H1 (cell line): ENCODE measurements around the gene HOXD1. TPM values are rescaled to one million over a fixed set of nuclear protein-coding genes. Genes with fewer than 3 reads are reported as not detected.

Experiments
- CTCF ChIA-PET: fragments of 300-600 bp; sonication (Branson Sonifier 250); formaldehyde crosslinking; loops from one replicate; lab custom pipeline; 2021; ENCODE audit not compliant: partially characterized antibody; lab: Charles Lee
- POLR2A ChIA-PET: fragments of 300-600 bp; sonication (Branson Sonifier 250); formaldehyde crosslinking; loops from one replicate; lab custom pipeline; 2021; ENCODE audit warnings: inconsistent platforms; ENCODE audit not compliant: partially characterized antibody; lab: Charles Lee
- DNase-seq, 2 experiments: peaks; one replicate each; pipeline versions ENCODE4 v3.0.0 to v3.0.0-alpha.2; 2010 to 2022; ENCODE audit warnings: low spot score in 2 of 2, low read depth in 1 of 2, mixed read lengths in 1 of 2
- FAIRE-seq: peaks from 2 replicates; lab custom pipeline; 2011; peaks lifted over from hg19 to GRCh38; lab: Jason Lieb, UNC
- H2AFZ ChIP-seq: 2 replicates; pipeline ENCODE4 v1.8.1; 2012; ENCODE audit warnings: low read length, inconsistent platforms
- H2AK5ac ChIP-seq: 2 replicates; pipeline ENCODE4 v1.6.1; 2013; ENCODE audit warnings: low read depth, low read length
- H2BK120ac ChIP-seq: replicated peaks from 2 replicates; pipeline ENCODE3; 2013; ENCODE audit warnings: low read depth, low read length, inconsistent platforms
- H2BK12ac ChIP-seq: 2 replicates; pipeline ENCODE4 v1.6.1; 2013; ENCODE audit warnings: low read depth, low read length
- H2BK15ac ChIP-seq: 2 replicates; pipeline ENCODE4 v1.6.1; 2013; ENCODE audit warnings: low read length
- H2BK20ac ChIP-seq: 2 replicates; pipeline ENCODE4 v1.6.1; 2013; ENCODE audit warnings: low read length
- H2BK5ac ChIP-seq: 2 replicates; pipeline ENCODE4 v1.6.1; 2013; ENCODE audit warnings: low read depth, low read length
- H3K14ac ChIP-seq: 2 replicates; pipeline ENCODE4 v1.6.1; 2013; ENCODE audit warnings: inconsistent platforms; ENCODE audit not compliant: insufficient read length
- H3K18ac ChIP-seq: 2 replicates; pipeline ENCODE4 v1.6.1; 2013; ENCODE audit warnings: low read length; ENCODE audit errors: extremely low read depth
- H3K23ac ChIP-seq: 2 replicates; pipeline ENCODE4 v1.6.1; 2013; ENCODE audit warnings: inconsistent platforms; ENCODE audit not compliant: insufficient read length
- H3K23me2 ChIP-seq: 2 replicates; pipeline ENCODE4 v1.6.1; 2013; ENCODE audit warnings: low read depth, low read length
- H3K27ac ChIP-seq: 2 replicates; pipeline ENCODE4 v1.6.1; 2011; ENCODE audit warnings: low read depth, low read length, inconsistent platforms
- H3K27me3 ChIP-seq, 4 experiments: replicated peaks in 1 of 4; 1 replicate in 1 of 4; 2 replicates in 3 of 4; pipeline versions ENCODE4 v1.6.1 to v1.8.1; 2011 to 2013; ENCODE audit warnings: low read length in 3 of 4, mild to moderate bottlenecking in 3 of 4, inconsistent platforms in 2 of 4, mixed read lengths in 2 of 4, moderate library complexity in 1 of 4; ENCODE audit not compliant: control insufficient read depth in 3 of 4, insufficient read depth in 3 of 4; ENCODE audit errors: extremely low read depth in 1 of 4
- H3K36me3 ChIP-seq, 4 experiments: 2 replicates each; pipeline versions ENCODE4 v1.6.1 to v1.8.1; 2011 to 2013; ENCODE audit warnings: mild to moderate bottlenecking in 4 of 4, low read length in 3 of 4, moderate library complexity in 2 of 4, control low read depth in 1 of 4, inconsistent platforms in 1 of 4; ENCODE audit not compliant: insufficient read depth in 4 of 4, control insufficient read depth in 2 of 4
- H3K4ac ChIP-seq: replicated peaks from 2 replicates; pipeline ENCODE3; 2013; ENCODE audit warnings: low read length, low read depth, mixed read lengths, inconsistent platforms; ENCODE audit not compliant: insufficient read length
- H3K4me1 ChIP-seq, 4 experiments: replicated peaks in 1 of 4; 1 replicate in 1 of 4; 2 replicates in 3 of 4; pipeline versions ENCODE4 v1.6.1 to v1.8.1; 2011 to 2013; ENCODE audit warnings: low read length in 3 of 4, inconsistent platforms in 2 of 4, mixed read lengths in 1 of 4; ENCODE audit not compliant: insufficient read depth in 4 of 4, control insufficient read depth in 3 of 4
- H3K4me2 ChIP-seq, 2 experiments: 2 replicates each; pipeline versions ENCODE4 v1.6.1 to v1.8.1; 2011 to 2013; ENCODE audit warnings: low read depth in 2 of 2, low read length in 2 of 2, control low read depth in 1 of 2, inconsistent platforms in 1 of 2, mild to moderate bottlenecking in 1 of 2; ENCODE audit not compliant: insufficient read depth in 1 of 2
- H3K4me3 ChIP-seq, 4 experiments: fragments of 200-600, 300-600 bp in 1 of 4; sonication (generic), shearing (Covaris generic), sonication (Bioruptor Twin) in 1 of 4; 2 replicates each; pipeline versions ENCODE4 v1.5.1 to v1.8.1; 2011 to 2016; ENCODE audit warnings: low read length in 4 of 4, low read depth in 3 of 4, control low read depth in 2 of 4, inconsistent platforms in 2 of 4, mild to moderate bottlenecking in 2 of 4, mixed read lengths in 1 of 4, moderate library complexity in 1 of 4; ENCODE audit not compliant: insufficient read depth in 2 of 4; ENCODE audit errors: extremely low read depth in 1 of 4
- H3K56ac ChIP-seq: replicated peaks from 2 replicates; pipeline ENCODE3; 2013; ENCODE audit warnings: low read depth, mild to moderate bottlenecking, mixed read lengths, low read length, inconsistent platforms; ENCODE audit not compliant: insufficient read length
- H3K79me1 ChIP-seq: 2 replicates; pipeline ENCODE4 v1.6.1; 2013; ENCODE audit warnings: low read depth, low read length, control low read depth
- H3K79me2 ChIP-seq, 2 experiments: 2 replicates each; pipeline versions ENCODE4 v1.6.1 to v1.8.1; 2012 to 2013; ENCODE audit warnings: low read length in 2 of 2, mild to moderate bottlenecking in 2 of 2, inconsistent platforms in 1 of 2; ENCODE audit not compliant: insufficient read depth in 2 of 2, control insufficient read depth in 1 of 2
- H3K9ac ChIP-seq, 4 experiments: replicated peaks in 1 of 4; 1 replicate in 1 of 4; 2 replicates in 3 of 4; pipeline versions ENCODE4 v1.6.1 to v1.8.1; 2011 to 2013; ENCODE audit warnings: low read depth in 3 of 4, low read length in 3 of 4, control low read depth in 2 of 4, mild to moderate bottlenecking in 2 of 4, moderate library complexity in 2 of 4, inconsistent platforms in 1 of 4; ENCODE audit errors: extremely low read depth in 1 of 4
- H3K9me3 ChIP-seq, 2 experiments: 2 replicates each; pipeline versions ENCODE4 v1.6.1 to v1.8.1; 2012 to 2013; ENCODE audit warnings: mild to moderate bottlenecking in 2 of 2, moderate library complexity in 2 of 2, control low read depth in 1 of 2, inconsistent platforms in 1 of 2, low read depth in 1 of 2, low read length in 1 of 2, mixed read lengths in 1 of 2; ENCODE audit not compliant: insufficient read depth in 2 of 2
- H4K20me1 ChIP-seq, 2 experiments: replicated peaks in 1 of 2; 2 replicates each; pipeline versions ENCODE3 to v1.8.1; 2011 to 2013; ENCODE audit warnings: inconsistent platforms in 2 of 2, low read length in 2 of 2, mild to moderate bottlenecking in 1 of 2; ENCODE audit not compliant: insufficient read depth in 2 of 2, control insufficient read depth in 1 of 2
- H4K5ac ChIP-seq: 2 replicates; pipeline ENCODE4 v1.6.1; 2013; ENCODE audit warnings: low read length, low read depth, mixed read lengths, inconsistent platforms; ENCODE audit not compliant: insufficient read length
- H4K8ac ChIP-seq: 2 replicates; pipeline ENCODE4 v1.8.0; 2013; ENCODE audit warnings: mild to moderate bottlenecking, moderate library complexity, low read length, inconsistent platforms; ENCODE audit not compliant: insufficient read depth; ENCODE audit errors: extremely low read depth
- H4K91ac ChIP-seq: replicated peaks from 2 replicates; pipeline ENCODE3; 2013; ENCODE audit warnings: low read length, mixed read lengths, inconsistent platforms; ENCODE audit not compliant: insufficient read length
- CBX8 ChIP-seq: fragments of 300-800, 300-1000 bp; sonication (generic); IDR thresholded peaks from 2 replicates; pipeline ENCODE4 v1.7.1; 2016; ENCODE audit warnings: low read depth, low read length, borderline replicate concordance
- RBBP5 ChIP-seq: IDR thresholded peaks from 2 replicates; pipeline ENCODE4 v1.7.1; 2012; ENCODE audit warnings: low read depth, mild to moderate bottlenecking, inconsistent platforms, low read length, moderate library complexity, borderline replicate concordance
- RNF2 ChIP-seq: fragments of 200-900, 300-1000 bp; sonication (generic); IDR thresholded peaks from 2 replicates; pipeline ENCODE4 v1.7.1; 2016; ENCODE audit warnings: borderline replicate concordance, low read depth, mild to moderate bottlenecking, antibody characterized with exemption, low read length; ENCODE audit not compliant: poor library complexity, severe bottlenecking; ENCODE audit errors: missing control alignments
- WGBS, 2 experiments: shearing (Covaris generic) in 1 of 2; methylation state at CpG; one replicate each; pipeline versions ENCODE4 v1.1.6 to v1.1.7; 2013 to 2015; ENCODE audit warnings: low lambda C conversion rate in 2 of 2, mixed read lengths in 2 of 2, inconsistent platforms in 1 of 2, low coverage in 1 of 2, missing lambda C conversion rate in 1 of 2; ENCODE audit not compliant: insufficient replicate concordance in 2 of 2, insufficient coverage in 1 of 2, insufficient read length in 1 of 2; ENCODE audit errors: extremely low coverage in 1 of 2, missing lambda C conversion rate in 1 of 2; 5-methylcytosine and 5-hydroxymethylcytosine counted together
- polyA plus RNA-seq, 7 experiments: library from polyadenylated mRNA; depleted of rRNA in 3 of 7; stranded (reverse) in 5 of 7; unstranded in 2 of 7; fragments of >200 nt in 5 of 7; fragments of 200-250 nt in 2 of 7; gene quantifications; 1 replicate in 5 of 7; 2 replicates in 1 of 7; 4 replicates in 1 of 7; pipeline versions ENCODE4 v1.2.1 to v1.2.3, GENCODE V29; 2011 to 2013; ENCODE audit warnings: missing spikeins in 2 of 7, mixed read lengths in 2 of 7
- total RNA-seq: library from RNA; stranded (reverse); fragmentation: NEBNext Ultra II Directional; extraction: Animal tissue kit (Norgen Biotek cat#: 25700); gene quantifications from 2 replicates; pipeline ENCODE4 v1.2.1, GENCODE V29; 2021

The HOXD1 gene
- total and polyA plus RNA-seq, 2 of the 8 experiments (the other 6 are each of a cell fraction or from before 2014, with no cell fraction given) = 0.03 TPM; not detected in 1

- Histone ChIP-seq H3K36me3 (no peaks in the 10 kb centered on the region; a peak in 1 of 8 replicates), H3K4ac (no peak overlapping the region), H3K56ac (no peak overlapping the region), H3K23me2 (peaks cover 7% of the 10 kb centered on the region; the same call in 1 of the 2 replicates), H4K8ac (no peak overlapping the region), H2BK12ac (no peak overlapping the region), H2BK5ac (no peak overlapping the region), H3K4me2 (peak overlapping the region in 1 of 2 experiments; percentile 76; a peak in 1 of 4 replicates), H3K18ac (no peak overlapping the region), H3K9me3 (no peaks in the 10 kb centered on the region), H2BK120ac (no peak overlapping the region), H2BK20ac (no peak overlapping the region), H3K23ac (no peak overlapping the region), H3K9ac (no peak overlapping the region), H3K27me3 (peaks cover 94 to 100% (median 99%) of the 10 kb centered on the region in 4 experiments), H4K5ac (no peak overlapping the region), H2BK15ac (no peak overlapping the region), H2AFZ (no peak overlapping the region), H3K4me3 (no peak overlapping the region), H4K20me1 (peaks cover 3 to 37% of the 10 kb centered on the region in 2 experiments), H2AK5ac (no peak overlapping the region), H3K79me2 (no peaks in the 10 kb centered on the region), H3K4me1 (peaks cover 3 to 28% (median 16%) of the 10 kb centered on the region in 4 experiments), H3K27ac (no peak overlapping the region), H3K79me1 (no peaks in the 10 kb centered on the region), H4K91ac (no peak overlapping the region), H3K14ac (no peak overlapping the region)
- ChIA-PET POLR2A (interaction anchor here (1.3 kb wide), 1 partner anchor 15 kb away, joined by 3 read pairs; no protein-coding TSS in a partner anchor), CTCF (interaction anchor here (0.9 to 7.5 kb wide), 8 partner anchors 11 to 469 kb away, joined by 3 to 60 read pairs (median 3); partner anchors contain the start of genes HOXD1 and HOXD9)
- no peak for DNase-seq
- TF ChIP-seq CBX8 (peak; percentile 96), RNF2 (peak; percentile 71), RBBP5 (no peak)
- WGBS, 2 experiments = 33% methylated on average over 14 of the region's 14 CpGs; no CpG with 5 or more reads in 1 of the 2 experiments
- no peak for FAIRE-seq
Observed at GRCh38 chr2:176172895-176173566, 15.4 kb upstream of the HOXD1 start.
